IMR-90 (cell line): Measurements from ENCODE around the gene GPD1. TPM values are rescaled to one million over a fixed set of nuclear protein-coding genes. Genes with fewer than 3 reads are reported as not detected.
A peak's percentile ranks its signal among the peaks of the same experiment; 100 is the strongest.

Experiments
- ATAC-seq: fragments of 200-7000 bp; cut with Tn5 transposase; 2 replicates; pipeline ENCODE4 v1.9.1; 2020; ENCODE audit warnings: low read depth, mild to moderate bottlenecking, moderate library complexity
- BruUV-seq: library from RNA; stranded (reverse); fragments of 400-500 nt; replicated peaks from 2 replicates; lab custom pipeline; 2021; lab: Mats Ljungman, UMichigan
- CTCF ChIA-PET: fragments of 300-600 bp; formaldehyde crosslinking; extraction: SDS; loops from one replicate; lab custom pipeline; 2021; ENCODE audit warnings: antibody characterized with exemption; lab: Yijun Ruan, JAX
- POLR2A ChIA-PET: fragments of 300-600 bp; sonication (Branson Sonifier 250); formaldehyde crosslinking; loops from one replicate; lab custom pipeline; 2022; ENCODE audit warnings: antibody characterized with exemption; ENCODE audit not compliant: unreplicated experiment; lab: Charles Lee
- DNase-seq: peaks from one replicate; pipeline ENCODE4 v3.0.0; 2013
- H2AFZ ChIP-seq: replicated peaks from 2 replicates; pipeline ENCODE3; 2013; ENCODE audit warnings: low read length, mild to moderate bottlenecking; ENCODE audit not compliant: poor library complexity
- H2AK5ac ChIP-seq: 2 replicates; pipeline ENCODE4 v1.6.1; 2013; ENCODE audit warnings: low read depth, low read length, inconsistent platforms
- H2AK9ac ChIP-seq: replicated peaks from 2 replicates; pipeline ENCODE3; 2013; ENCODE audit warnings: mild to moderate bottlenecking, low read depth, low read length, moderate library complexity; ENCODE audit not compliant: poor library complexity
- H2BK120ac ChIP-seq: 2 replicates; pipeline ENCODE4 v1.6.1; 2013; ENCODE audit warnings: low read depth, low read length, inconsistent platforms
- H2BK15ac ChIP-seq: 3 replicates; pipeline ENCODE4 v1.6.1; 2013; ENCODE audit warnings: low read depth, low read length, inconsistent platforms
- H2BK20ac ChIP-seq: 2 replicates; pipeline ENCODE4 v1.6.1; 2013; ENCODE audit warnings: low read depth, mild to moderate bottlenecking, inconsistent platforms, low read length, moderate library complexity
- H2BK5ac ChIP-seq: 2 replicates; pipeline ENCODE4 v1.6.1; 2013; ENCODE audit warnings: mild to moderate bottlenecking, low read depth, low read length, inconsistent platforms; ENCODE audit not compliant: poor library complexity, severe bottlenecking
- H3K14ac ChIP-seq: replicated peaks from 2 replicates; pipeline ENCODE4 v1.6.1; 2013; ENCODE audit warnings: low read depth, low read length, inconsistent platforms
- H3K18ac ChIP-seq: 2 replicates; pipeline ENCODE4 v1.6.1; 2013; ENCODE audit warnings: low read depth, low read length, control low read depth
- H3K23ac ChIP-seq: 2 replicates; pipeline ENCODE4 v1.6.1; 2013; ENCODE audit warnings: low read depth, low read length, inconsistent platforms
- H3K27ac ChIP-seq: 2 replicates; pipeline ENCODE4 v1.5.1; 2013; ENCODE audit warnings: mild to moderate bottlenecking, control low read depth, low read length; ENCODE audit not compliant: insufficient read depth
- H3K27me3 ChIP-seq: 2 replicates; pipeline ENCODE4 v1.6.1; 2013; ENCODE audit warnings: low read length; ENCODE audit not compliant: control insufficient read depth, insufficient read depth
- H3K36me3 ChIP-seq: 2 replicates; pipeline ENCODE4 v1.6.1; 2013; ENCODE audit warnings: low read length, mixed read lengths; ENCODE audit not compliant: control insufficient read depth, insufficient read depth
- H3K4ac ChIP-seq: 2 replicates; pipeline ENCODE4 v1.6.1; 2013; ENCODE audit warnings: low read depth, low read length, inconsistent platforms
- H3K4me1 ChIP-seq: 2 replicates; pipeline ENCODE4 v1.6.1; 2013; ENCODE audit warnings: low read length, mixed read lengths; ENCODE audit not compliant: control insufficient read depth, insufficient read depth
- H3K4me2 ChIP-seq: 2 replicates; pipeline ENCODE4 v1.6.1; 2013; ENCODE audit warnings: low read depth, mild to moderate bottlenecking, control low read depth, low read length, moderate library complexity
- H3K4me3 ChIP-seq: 2 replicates; pipeline ENCODE4 v1.5.1; 2013; ENCODE audit warnings: low read depth, mild to moderate bottlenecking, control low read depth, low read length, moderate library complexity; ENCODE audit not compliant: insufficient read depth
- H3K56ac ChIP-seq: 2 replicates; pipeline ENCODE4 v1.6.1; 2013; ENCODE audit warnings: low read length, inconsistent platforms; ENCODE audit not compliant: insufficient read depth; ENCODE audit errors: extremely low read depth
- H3K79me1 ChIP-seq, 2 experiments: 2 replicates each; pipeline ENCODE4 v1.6.1; 2013; ENCODE audit warnings: low read length in 2 of 2, inconsistent platforms in 1 of 2, low read depth in 1 of 2
- H3K9ac ChIP-seq: 2 replicates; pipeline ENCODE4 v1.6.1; 2013; ENCODE audit warnings: low read depth, low read length, control low read depth
- H3K9me1 ChIP-seq: 2 replicates; pipeline ENCODE4 v1.6.1; 2013; ENCODE audit warnings: low read length, inconsistent platforms; ENCODE audit not compliant: insufficient read depth
- H3K9me3 ChIP-seq: 2 replicates; pipeline ENCODE4 v1.6.1; 2013; ENCODE audit warnings: low read length; ENCODE audit not compliant: control insufficient read depth, insufficient read depth
- H4K20me1 ChIP-seq: 2 replicates; pipeline ENCODE4 v1.6.1; 2013; ENCODE audit warnings: low read length, inconsistent platforms; ENCODE audit not compliant: insufficient read depth
- H4K5ac ChIP-seq: 2 replicates; pipeline ENCODE4 v1.6.1; 2013; ENCODE audit warnings: mild to moderate bottlenecking, low read depth, low read length, control low read depth
- H4K8ac ChIP-seq, 2 experiments: 2 replicates each; pipeline ENCODE4 v1.6.1; 2013; ENCODE audit warnings: low read depth in 2 of 2, low read length in 2 of 2, control low read depth in 1 of 2, inconsistent platforms in 1 of 2
- H4K91ac ChIP-seq: 2 replicates; pipeline ENCODE4 v1.6.1; 2013; ENCODE audit warnings: low read depth, low read length, inconsistent platforms; ENCODE audit not compliant: insufficient read depth
- BHLHE40 ChIP-seq: fragments of 150-350 bp; IDR thresholded peaks from 2 replicates; pipeline ENCODE4 v1.6.1; 2016; ENCODE audit warnings: mild to moderate bottlenecking, low read depth, low read length
- CEBPB ChIP-seq: IDR thresholded peaks from 2 replicates; pipeline ENCODE4 v1.6.1; 2012; ENCODE audit warnings: low read depth, low read length, improper control_type of control experiment
- RAD21 ChIP-seq: IDR thresholded peaks from 2 replicates; pipeline ENCODE4 v1.6.1; 2012; ENCODE audit warnings: low read length, improper control_type of control experiment
- SMC3 ChIP-seq: fragments of 150-350 bp; IDR thresholded peaks from 2 replicates; pipeline ENCODE4 v1.6.1; 2016; ENCODE audit warnings: low read depth, mild to moderate bottlenecking, antibody characterized with exemption, low read length, moderate library complexity
- WGBS, 2 experiments: methylation state at CpG; one replicate each; pipeline versions ENCODE4 v1.1.5 to v1.1.7; 2013; ENCODE audit warnings: missing lambda C conversion rate in 2 of 2; ENCODE audit not compliant: insufficient read length in 1 of 2; ENCODE audit errors: extremely low coverage in 2 of 2; 5-methylcytosine and 5-hydroxymethylcytosine counted together
- dilution Hi-C: fragments of 300-500 bp; cut with HindIII; formaldehyde crosslinking; loops from one replicate; pipeline ENCODE4 v1.14.3; 2018; ENCODE audit warnings: low sequenced_read_pairs; ENCODE audit not compliant: unreplicated experiment
- in situ Hi-C: fragments of 300-500 bp; cut with MboI; formaldehyde crosslinking; loops from 3 replicates; pipeline ENCODE4 v1.14.3; 2019; ENCODE audit warnings: low sequenced_read_pairs, inconsistent platforms, mixed read lengths
- intact Hi-C: fragments of 100-400 bp; cut with micrococcal nuclease; formaldehyde crosslinking; loops from 2 replicates; pipeline ENCODE4 v1.10.0; 2022
- polyA plus RNA-seq, 3 experiments: library from polyadenylated mRNA; depleted of rRNA; stranded (reverse); fragments of >200 nt; gene quantifications; 2 replicates each; pipeline ENCODE4 v1.2.3, GENCODE V29; 2012; ENCODE audit warnings: low replicate concordance in 1 of 3
- total RNA-seq: library from RNA; depleted of rRNA; stranded (reverse); fragments of >200 nt; gene quantifications from 2 replicates; pipeline ENCODE4 v1.2.3, GENCODE V29; 2012
- TF ChIP-seq, protein P1 (sequence below): conservative IDR thresholded peaks from 2 replicates; pipeline ENCODE4 v1.5.1; 2012; ENCODE audit warnings: mild to moderate bottlenecking, low read depth, low read length, improper control_type of control experiment

GPD1 gene
- total and polyA plus RNA-seq, 2 of the 4 experiments (the other 2 are of a cell fraction), result 0.05 to 0.18 TPM

DNA sequence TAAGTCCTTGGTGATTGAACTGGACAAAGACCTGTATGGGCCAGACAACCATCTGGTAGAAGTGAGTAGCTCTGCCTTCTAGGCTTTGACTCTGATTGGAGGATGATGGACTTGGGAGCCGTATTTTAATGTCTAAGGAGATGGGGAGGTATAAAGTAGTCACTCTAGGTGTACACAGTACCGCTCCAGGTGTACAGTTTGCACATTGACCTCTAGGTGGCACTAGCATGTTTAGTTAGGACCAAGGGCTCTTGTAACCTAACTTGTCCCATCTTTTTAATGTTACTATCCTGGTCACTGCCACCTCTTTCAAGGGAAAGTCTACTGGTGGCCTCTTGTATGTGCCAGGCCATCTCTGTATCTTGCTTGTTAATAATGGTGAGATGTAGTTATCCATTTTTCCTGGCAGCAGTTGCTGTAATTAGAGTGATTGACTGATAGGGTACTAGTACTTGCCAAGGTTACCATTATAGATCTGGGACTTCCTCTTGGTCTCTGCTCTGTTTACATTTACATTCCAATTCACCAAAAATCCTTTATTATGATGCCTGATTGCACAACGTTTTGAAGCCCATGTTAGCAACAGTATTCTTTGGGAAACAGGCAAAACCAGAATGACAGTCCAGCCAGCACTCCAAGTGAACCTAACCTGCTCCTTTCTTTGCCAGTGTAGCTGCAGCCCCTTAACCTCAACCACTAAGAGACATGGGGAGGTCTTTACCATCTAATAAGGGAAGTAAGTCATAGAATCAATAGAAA lies 15.1 kb upstream of the GPD1 start:
- H4K91ac ChIP-seq, result no peak overlapping the region
- peaks cover 7% of the 10 kb centered on the region for H3K4me1 ChIP-seq
- H3K4me2 ChIP-seq, result no peak overlapping the region
- ChIA-PET CTCF (interaction anchor here (0.5 to 1.3 kb wide), 5 partner anchors 8 to 480 kb away, joined by 3 to 5 read pairs (median 3); partner anchors contain the start of genes COX14 and GPD1), POLR2A (no interaction called here)
- no peak overlapping the region for H3K56ac ChIP-seq
- no peak overlapping the region for H2BK15ac ChIP-seq
- peak overlapping the region; percentile 59; the same call in 1 of the 2 replicates for H2BK120ac ChIP-seq
- H3K79me1 ChIP-seq, result peaks cover 16 to 45% of the 10 kb centered on the region in 2 experiments
- no peaks in the 10 kb centered on the region for H3K27me3 ChIP-seq
- no peak overlapping the region; the same call in 1 of the 2 replicates for H3K9ac ChIP-seq
- dilution Hi-C loops, result no loop called here
- no peak overlapping the region for H3K18ac ChIP-seq
- H3K4ac ChIP-seq, result peak overlapping the region; percentile 39; the same call in 1 of the 2 replicates
- no peak overlapping the region for H3K27ac ChIP-seq
- H2AK5ac ChIP-seq, result no peak overlapping the region
- intact Hi-C loops, result loop anchor here (5.0 kb wide), 1 partner anchor 79 kb away; the partner anchor contains the start of gene CERS5
- TF ChIP-seq RAD21 (peak; percentile 39), SMC3 (peak; percentile 18; the same call in 1 of the 2 replicates), CEBPB (peak; percentile 77), BHLHE40 (no peak)
- TF ChIP-seq, protein P1, sequence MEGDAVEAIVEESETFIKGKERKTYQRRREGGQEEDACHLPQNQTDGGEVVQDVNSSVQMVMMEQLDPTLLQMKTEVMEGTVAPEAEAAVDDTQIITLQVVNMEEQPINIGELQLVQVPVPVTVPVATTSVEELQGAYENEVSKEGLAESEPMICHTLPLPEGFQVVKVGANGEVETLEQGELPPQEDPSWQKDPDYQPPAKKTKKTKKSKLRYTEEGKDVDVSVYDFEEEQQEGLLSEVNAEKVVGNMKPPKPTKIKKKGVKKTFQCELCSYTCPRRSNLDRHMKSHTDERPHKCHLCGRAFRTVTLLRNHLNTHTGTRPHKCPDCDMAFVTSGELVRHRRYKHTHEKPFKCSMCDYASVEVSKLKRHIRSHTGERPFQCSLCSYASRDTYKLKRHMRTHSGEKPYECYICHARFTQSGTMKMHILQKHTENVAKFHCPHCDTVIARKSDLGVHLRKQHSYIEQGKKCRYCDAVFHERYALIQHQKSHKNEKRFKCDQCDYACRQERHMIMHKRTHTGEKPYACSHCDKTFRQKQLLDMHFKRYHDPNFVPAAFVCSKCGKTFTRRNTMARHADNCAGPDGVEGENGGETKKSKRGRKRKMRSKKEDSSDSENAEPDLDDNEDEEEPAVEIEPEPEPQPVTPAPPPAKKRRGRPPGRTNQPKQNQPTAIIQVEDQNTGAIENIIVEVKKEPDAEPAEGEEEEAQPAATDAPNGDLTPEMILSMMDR, result peak; percentile 61
- in situ Hi-C loops, result no loop called here
- H2AFZ ChIP-seq, result no peak overlapping the region
- H3K23ac ChIP-seq, result no peak overlapping the region
- H3K9me3 ChIP-seq, result no peaks in the 10 kb centered on the region
- no peak overlapping the region for H3K4me3 ChIP-seq
- H4K20me1 ChIP-seq, result peaks cover 25% of the 10 kb centered on the region
- no peak overlapping the region for H4K5ac ChIP-seq
- DNase-seq (peak; percentile 46), ATAC-seq (no peak)
- peak overlapping the region; percentile 13 for H2AK9ac ChIP-seq
- no peak overlapping the region; the same call in 1 of the 2 replicates for H3K14ac ChIP-seq
- no peaks in the 10 kb centered on the region for H3K9me1 ChIP-seq
- H4K8ac ChIP-seq, result peak overlapping the region in 1 of 2 experiments; percentile 54; a peak in 1 of 4 replicates
- BruUV-seq, result TSS peak; percentile 16
- H3K36me3 ChIP-seq, result peaks cover 42% of the 10 kb centered on the region
- H2BK5ac ChIP-seq, result no peak overlapping the region
- peak overlapping the region; percentile 30; the same call in 1 of the 2 replicates for H2BK20ac ChIP-seq
- WGBS, 2 experiments, result 43% methylated on average over 1 of the region's 3 CpGs; no CpG with 5 or more reads in 1 of the 2 experiments
